Measurements from ENCODE around the gene PBRM1. TPM values are rescaled to one million over a fixed set of nuclear protein-coding genes. Genes with fewer than 3 reads are reported as not detected.

The PBRM1 gene
- total and polyA plus RNA-seq, 2 of the 13 experiments (the other 11 are each of a cell fraction or from before 2014, with no cell fraction given) = 10.9 to 33.2 TPM

DNA sequence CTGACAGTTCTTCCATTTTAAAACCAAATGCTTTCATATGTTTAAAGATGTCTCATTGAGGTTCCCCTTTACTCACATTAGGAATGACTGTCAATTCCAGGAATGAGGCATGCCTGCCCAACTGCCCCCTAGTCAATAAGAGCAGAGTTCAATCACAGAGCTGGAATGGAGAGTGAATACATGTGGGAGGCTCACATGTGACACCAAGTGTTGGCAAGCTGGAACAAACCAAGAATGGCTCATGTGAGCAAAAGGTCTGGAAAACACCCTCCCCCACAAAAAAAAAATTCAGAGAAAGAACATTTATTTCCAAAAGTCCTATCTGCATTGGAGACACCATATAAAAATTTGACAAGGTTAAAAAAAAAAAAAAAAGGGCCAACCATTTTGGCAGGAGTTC lies 3.7 kb downstream of the PBRM1 start (continued):
- no peak for TF ChIP-seq CAMTA2 (CRISPR knock-in tag; IDR thresholded peaks at IDR 0.05; ENCODE audit: borderline replicate concordance)
- 0 out of 2 replicates have a peak, but pooled peaks have one; percentile 24 for TF ChIP-seq RELA (CRISPR knock-in tag; IDR thresholded peaks at IDR 0.05)
- TF ChIP-seq, protein P1, sequence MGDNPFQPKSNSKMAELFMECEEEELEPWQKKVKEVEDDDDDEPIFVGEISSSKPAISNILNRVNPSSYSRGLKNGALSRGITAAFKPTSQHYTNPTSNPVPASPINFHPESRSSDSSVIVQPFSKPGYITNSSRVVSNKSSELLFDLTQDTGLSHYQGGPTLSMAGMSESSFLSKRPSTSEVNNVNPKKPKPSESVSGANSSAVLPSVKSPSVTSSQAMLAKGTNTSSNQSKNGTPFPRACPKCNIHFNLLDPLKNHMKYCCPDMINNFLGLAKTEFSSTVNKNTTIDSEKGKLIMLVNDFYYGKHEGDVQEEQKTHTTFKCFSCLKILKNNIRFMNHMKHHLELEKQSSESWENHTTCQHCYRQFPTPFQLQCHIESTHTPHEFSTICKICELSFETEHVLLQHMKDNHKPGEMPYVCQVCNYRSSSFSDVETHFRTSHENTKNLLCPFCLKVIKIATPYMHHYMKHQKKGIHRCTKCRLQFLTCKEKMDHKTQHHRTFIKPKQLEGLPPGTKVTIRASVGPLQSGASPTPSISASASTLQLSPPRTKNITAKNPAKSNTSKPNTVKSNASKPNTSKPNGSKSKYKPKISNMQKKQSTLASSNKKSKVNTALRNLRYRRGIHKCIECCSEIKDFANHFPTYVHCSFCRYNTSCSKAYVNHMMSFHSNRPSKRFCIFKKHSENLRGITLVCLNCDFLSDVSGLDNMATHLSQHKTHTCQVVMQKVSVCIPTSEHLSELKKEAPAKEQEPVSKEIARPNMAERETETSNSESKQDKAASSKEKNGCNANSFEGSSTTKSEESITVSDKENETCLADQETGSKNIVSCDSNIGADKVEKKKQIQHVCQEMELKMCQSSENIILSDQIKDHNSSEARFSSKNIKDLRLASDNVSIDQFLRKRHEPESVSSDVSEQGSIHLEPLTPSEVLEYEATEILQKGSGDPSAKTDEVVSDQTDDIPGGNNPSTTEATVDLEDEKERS (CRISPR knock-in tag; IDR thresholded peaks at IDR 0.05) = no peak
- no peak for TF ChIP-seq HNRNPH1 (optimal IDR thresholded peaks at IDR 0.05; ENCODE audit: low read depth, low read length)

DNA sequence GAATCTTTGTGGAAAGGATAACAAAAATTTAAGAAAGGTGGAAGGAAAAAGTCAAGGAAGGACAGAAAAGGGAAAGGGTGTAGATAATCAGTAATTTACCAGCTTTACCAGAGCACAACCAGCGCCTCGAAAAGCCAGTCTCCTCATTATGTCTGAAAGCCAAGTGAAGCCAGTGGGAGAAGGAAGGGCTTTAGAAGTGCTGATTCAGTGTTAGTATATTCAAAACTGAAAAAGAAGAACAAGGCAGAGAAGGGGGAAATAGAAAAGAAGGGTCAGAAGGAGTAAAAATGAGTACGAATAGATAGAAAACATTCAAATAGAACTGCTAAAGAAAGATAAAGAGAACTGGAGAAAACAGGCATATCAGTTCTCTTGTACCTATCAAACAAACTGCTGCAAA lies 4.1 kb downstream of the PBRM1 start:
- DNase-seq (ENCODE audit: low spot score) (no peak), FAIRE-seq (no peak), ATAC-seq (no peak)
- BruUV-seq (replicated peaks) = no TSS peak
- CTCF ChIA-PET (ENCODE audit: low intra/inter-chr PET ratio, low total read pairs) = interaction anchor here (1.2 kb wide), 1 partner anchor 210 kb away, joined by 3 read pairs; no protein-coding TSS in a partner anchor
- Histone ChIP-seq H3K4me1 (ENCODE audit: insufficient read depth, low read length) (peaks cover 66% of the 10 kb centered on the region), H3K9me3 (ENCODE audit: low read length) (no peaks in the 10 kb centered on the region), H3K79me2 (ENCODE audit: insufficient read depth, low read length) (peaks cover 56% of the 10 kb centered on the region), H3K27me3 (ENCODE audit: control insufficient read depth in 1 of 2, insufficient read depth in 2 of 2, low read length in 2 of 2) (no peaks in the 10 kb centered on the region; a peak in 1 of 5 replicates), H3K27ac (ENCODE audit: extremely low read length, insufficient read depth, low read length) (peak overlapping the region; percentile 70), H3K4me3 (replicated peaks in 1 of 3; ENCODE audit: insufficient read depth in 1 of 3, low read depth in 2 of 3, low read length in 3 of 3) (no peak overlapping the region), H3K36me3 (replicated peaks in 1 of 2; ENCODE audit: control insufficient read depth in 1 of 2, insufficient read depth in 2 of 2, low read length in 2 of 2) (peaks cover 4 to 30% of the 10 kb centered on the region in 2 experiments), H3K4me2 (ENCODE audit: low read depth, low read length) (peak overlapping the region; percentile 45), H4K20me1 (ENCODE audit: insufficient read depth, low read length) (no peaks in the 10 kb centered on the region; the same call in 1 of the 2 replicates), H2AFZ (ENCODE audit: low read length) (no peak overlapping the region), H3K9ac (ENCODE audit: insufficient read depth, low read depth, low read length) (peak overlapping the region; percentile 19; the same call in 1 of the 2 replicates)
- POLR2A ChIA-PET = interaction anchor here (1.0 to 1.1 kb wide), 2 partner anchors 24 to 145 kb away, joined by 4 to 8 read pairs; partner anchors contain the start of genes GLT8D1, SPCS1 and UQCC5
- in situ Hi-C loops (cut with HindIII; ENCODE audit: extremely low pct_ligation_motif_present, low pct_unique_long_range_greater_than_20kb) (loop anchor here (10.0 kb wide), 1 partner anchor 227 kb away; the partner anchor contains the start of genes NISCH and TNNC1), intact Hi-C loops (cut with micrococcal nuclease; ENCODE audit: unreplicated experiment) (no loop called here)
- TF ChIP-seq, protein P2, sequence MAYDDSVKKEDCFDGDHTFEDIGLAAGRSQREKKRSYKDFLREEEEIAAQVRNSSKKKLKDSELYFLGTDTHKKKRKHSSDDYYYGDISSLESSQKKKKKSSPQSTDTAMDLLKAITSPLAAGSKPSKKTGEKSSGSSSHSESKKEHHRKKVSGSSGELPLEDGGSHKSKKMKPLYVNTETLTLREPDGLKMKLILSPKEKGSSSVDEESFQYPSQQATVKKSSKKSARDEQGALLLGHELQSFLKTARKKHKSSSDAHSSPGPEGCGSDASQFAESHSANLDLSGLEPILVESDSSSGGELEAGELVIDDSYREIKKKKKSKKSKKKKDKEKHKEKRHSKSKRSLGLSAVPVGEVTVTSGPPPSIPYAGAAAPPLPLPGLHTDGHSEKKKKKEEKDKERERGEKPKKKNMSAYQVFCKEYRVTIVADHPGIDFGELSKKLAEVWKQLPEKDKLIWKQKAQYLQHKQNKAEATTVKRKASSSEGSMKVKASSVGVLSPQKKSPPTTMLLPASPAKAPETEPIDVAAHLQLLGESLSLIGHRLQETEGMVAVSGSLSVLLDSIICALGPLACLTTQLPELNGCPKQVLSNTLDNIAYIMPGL (CRISPR knock-in tag; IDR thresholded peaks at IDR 0.05; ENCODE audit: borderline replicate concordance in 1 of 2, low read depth in 1 of 2) = 0 out of 4 replicates have a peak, but pooled peaks of 1 of the 2 experiments have one; percentile 15
- TF ChIP-seq ZEB1 (IDR thresholded peaks at IDR 0.05; ENCODE audit: insufficient replicate concordance, low read depth) = no peak
- TF ChIP-seq, protein P3, sequence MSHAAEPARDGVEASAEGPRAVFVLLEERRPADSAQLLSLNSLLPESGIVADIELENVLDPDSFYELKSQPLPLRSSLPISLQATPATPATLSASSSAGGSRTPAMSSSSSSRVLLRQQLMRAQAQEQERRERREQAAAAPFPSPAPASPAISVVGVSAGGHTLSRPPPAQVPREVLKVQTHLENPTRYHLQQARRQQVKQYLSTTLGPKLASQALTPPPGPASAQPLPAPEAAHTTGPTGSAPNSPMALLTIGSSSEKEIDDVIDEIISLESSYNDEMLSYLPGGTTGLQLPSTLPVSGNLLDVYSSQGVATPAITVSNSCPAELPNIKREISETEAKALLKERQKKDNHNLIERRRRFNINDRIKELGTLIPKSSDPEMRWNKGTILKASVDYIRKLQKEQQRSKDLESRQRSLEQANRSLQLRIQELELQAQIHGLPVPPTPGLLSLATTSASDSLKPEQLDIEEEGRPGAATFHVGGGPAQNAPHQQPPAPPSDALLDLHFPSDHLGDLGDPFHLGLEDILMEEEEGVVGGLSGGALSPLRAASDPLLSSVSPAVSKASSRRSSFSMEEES (CRISPR knock-in tag; IDR thresholded peaks at IDR 0.05) = no peak
- 91% methylated on average over 3 of the region's 3 CpGs for WGBS (ENCODE audit: low lambda C conversion rate)
